Activated naive CD4-positive, alpha-beta T cell treated with anti-CD3 and anti-CD28 coated beads for 36 hours (primary cell): Measurements from ENCODE around the gene VSIG10L2. TPM values are rescaled to one million over a fixed set of nuclear protein-coding genes. Genes with fewer than 3 reads are reported as not detected.

Source experiments
- total RNA-seq, 2 experiments: library from RNA; stranded (reverse); gene quantifications; one replicate each; pipeline ENCODE4 v1.2.3, GENCODE V29; 2021

Gene VSIG10L2
- total RNA-seq, 2 experiments from 2014 or later = not detected

Other genes with a start within 250 kb of the VSIG10L2 start
- not detected for gene PATE1, start 199.8 kb upstream of the VSIG10L2 start, total RNA-seq
- gene PATE2, start 167.2 kb upstream of the VSIG10L2 start, total RNA-seq = not detected
- not detected for gene PATE3, start 157.9 kb upstream of the VSIG10L2 start, total RNA-seq
- gene PATE4, start 112.7 kb upstream of the VSIG10L2 start, total RNA-seq = not detected
- gene HYLS1, start 58.4 kb upstream of the VSIG10L2 start, total RNA-seq = 10 to 100 TPM; 10.2 to 11.7 TPM
- 10 to 100 TPM; 14.9 to 18.5 TPM for gene PUS3, start 42.8 kb upstream of the VSIG10L2 start, total RNA-seq
- gene DDX25, start 41.5 kb upstream of the VSIG10L2 start, total RNA-seq = not detected
- gene CDON, start 116.8 kb downstream of the VSIG10L2 start, total RNA-seq = 1 to 10 TPM; 2.6 to 3.5 TPM